Peyer's patch (tissue), 4 donors: ENCODE results near the gene MAP3K7. TPM values are rescaled to one million over a fixed set of nuclear protein-coding genes. Genes with fewer than 3 reads are reported as not detected.

Source experiments
- DNase-seq, 3 donors: peaks; one replicate each; pipeline ENCODE4 v3.0.0-alpha.2; 2017 to 2019
- H3K27ac ChIP-seq, 4 donors: fragments of 200-600 bp; sonication (generic); one replicate each; pipeline ENCODE4 v1.5.1; 2016 to 2019
- H3K27me3 ChIP-seq, 2 donors: fragments of 200-600 bp; sonication (generic); one replicate each; pipeline ENCODE4 v1.5.1; 2019
- H3K36me3 ChIP-seq, 3 donors: fragments of 200-600 bp; sonication (generic); one replicate each; pipeline ENCODE4 v1.5.1; 2016 to 2019
- H3K4me1 ChIP-seq, 4 donors: fragments of 200-600 bp; sonication (generic); one replicate each; pipeline ENCODE4 v1.5.1; 2016 to 2019
- H3K4me3 ChIP-seq, 4 donors: fragments of 200-600 bp; sonication (generic); 1 replicate in 3 of 4; 2 replicates in 1 of 4; pipeline ENCODE4 v1.5.1; 2016 to 2019; ENCODE audit warnings: mild to moderate bottlenecking in 1 of 4
- H3K9me3 ChIP-seq, 4 donors: fragments of 200-600 bp; sonication (generic); one replicate each; pipeline ENCODE4 v1.5.1; 2016 to 2019; ENCODE audit warnings: mild to moderate bottlenecking in 1 of 4
- POLR2A ChIP-seq, 2 donors: fragments of 450-650 bp; IDR thresholded peaks; one replicate each; pipeline ENCODE4 v1.5.1; 2017; ENCODE audit warnings: antibody characterized with exemption in 2 of 2, mild to moderate bottlenecking in 2 of 2, moderate library complexity in 2 of 2
- total RNA-seq, 4 donors: library from RNA; depleted of rRNA; stranded (reverse); fragments of >200 nt; gene quantifications; one replicate each; pipeline ENCODE4 v1.1.0, GENCODE V29; 2016
- TF ChIP-seq, protein P1 (sequence below), 6 experiments: fragments of 450-650 bp in 4 of 6; fragments of 200-600 bp in 2 of 6; sonication (generic) in 1 of 6; IDR thresholded peaks; one replicate each; pipeline ENCODE4 v1.5.1; 2017 to 2019; ENCODE audit warnings: antibody characterized with exemption in 6 of 6, mild to moderate bottlenecking in 3 of 6, moderate library complexity in 1 of 6

The MAP3K7 gene
- total RNA-seq, 4 donors from 2014 or later: 20.8 to 30.5 (median 25.1) TPM

DNA sequence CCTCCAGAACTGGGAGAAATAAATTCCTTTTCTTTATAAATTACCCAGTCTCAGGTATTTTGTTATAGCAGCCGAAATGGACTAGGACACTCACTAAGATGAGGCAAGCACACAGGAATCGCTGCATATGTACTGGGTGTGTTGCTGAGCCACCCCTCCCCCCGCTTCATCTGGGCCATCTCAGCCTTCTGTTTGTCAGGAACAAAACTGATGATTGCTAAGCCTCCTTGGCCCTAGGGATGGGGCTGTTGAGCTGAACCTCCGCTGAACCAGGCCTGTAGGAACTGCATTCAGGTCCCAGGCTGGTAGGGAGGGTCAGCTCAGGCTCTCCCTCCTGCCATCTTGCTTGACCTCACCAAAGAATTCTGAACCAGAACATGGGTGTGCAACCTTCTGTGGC, 108.6 kb downstream of the MAP3K7 start:
- no peaks in the 10 kb centered on the region for H3K27me3 ChIP-seq
- TF ChIP-seq, protein P1, sequence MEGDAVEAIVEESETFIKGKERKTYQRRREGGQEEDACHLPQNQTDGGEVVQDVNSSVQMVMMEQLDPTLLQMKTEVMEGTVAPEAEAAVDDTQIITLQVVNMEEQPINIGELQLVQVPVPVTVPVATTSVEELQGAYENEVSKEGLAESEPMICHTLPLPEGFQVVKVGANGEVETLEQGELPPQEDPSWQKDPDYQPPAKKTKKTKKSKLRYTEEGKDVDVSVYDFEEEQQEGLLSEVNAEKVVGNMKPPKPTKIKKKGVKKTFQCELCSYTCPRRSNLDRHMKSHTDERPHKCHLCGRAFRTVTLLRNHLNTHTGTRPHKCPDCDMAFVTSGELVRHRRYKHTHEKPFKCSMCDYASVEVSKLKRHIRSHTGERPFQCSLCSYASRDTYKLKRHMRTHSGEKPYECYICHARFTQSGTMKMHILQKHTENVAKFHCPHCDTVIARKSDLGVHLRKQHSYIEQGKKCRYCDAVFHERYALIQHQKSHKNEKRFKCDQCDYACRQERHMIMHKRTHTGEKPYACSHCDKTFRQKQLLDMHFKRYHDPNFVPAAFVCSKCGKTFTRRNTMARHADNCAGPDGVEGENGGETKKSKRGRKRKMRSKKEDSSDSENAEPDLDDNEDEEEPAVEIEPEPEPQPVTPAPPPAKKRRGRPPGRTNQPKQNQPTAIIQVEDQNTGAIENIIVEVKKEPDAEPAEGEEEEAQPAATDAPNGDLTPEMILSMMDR (IDR thresholded peaks at IDR 0.05): no peak
- no peak for TF ChIP-seq POLR2A (IDR thresholded peaks at IDR 0.05)
- no peaks in the 10 kb centered on the region for H3K4me1 ChIP-seq
- no peak for DNase-seq
- H3K9me3 ChIP-seq: no peaks in the 10 kb centered on the region
- H3K4me3 ChIP-seq: no peak overlapping the region
- H3K27ac ChIP-seq: no peak overlapping the region
- H3K36me3 ChIP-seq: no peaks in the 10 kb centered on the region

DNA sequence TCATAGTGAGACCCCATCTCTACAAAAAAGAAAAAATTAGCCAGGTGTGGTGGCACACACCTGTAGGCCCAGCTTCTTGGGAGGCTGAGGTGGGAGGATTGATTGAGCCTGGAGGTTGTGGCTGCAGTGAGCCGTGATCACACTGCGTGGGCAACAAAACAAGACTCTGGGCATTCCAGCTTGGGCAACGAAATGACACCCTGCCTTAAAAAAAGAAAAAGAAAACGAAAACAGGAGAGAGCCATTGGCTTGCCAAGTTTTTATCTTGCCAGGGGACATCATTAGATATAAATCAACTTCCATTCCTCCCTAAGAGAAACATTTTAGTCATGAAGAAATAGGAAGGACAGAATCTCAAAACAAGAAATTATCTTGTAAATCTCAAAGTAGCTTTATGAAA, 109.5 kb downstream of the MAP3K7 start:
- Histone ChIP-seq H3K9me3 (no peaks in the 10 kb centered on the region), H3K27ac (no peak overlapping the region), H3K27me3 (no peaks in the 10 kb centered on the region), H3K4me1 (no peaks in the 10 kb centered on the region), H3K4me3 (no peak overlapping the region), H3K36me3 (no peaks in the 10 kb centered on the region)
- TF ChIP-seq, protein P1 (IDR thresholded peaks at IDR 0.05): no peak
- no peak for TF ChIP-seq POLR2A (IDR thresholded peaks at IDR 0.05)
- no peak for DNase-seq

DNA sequence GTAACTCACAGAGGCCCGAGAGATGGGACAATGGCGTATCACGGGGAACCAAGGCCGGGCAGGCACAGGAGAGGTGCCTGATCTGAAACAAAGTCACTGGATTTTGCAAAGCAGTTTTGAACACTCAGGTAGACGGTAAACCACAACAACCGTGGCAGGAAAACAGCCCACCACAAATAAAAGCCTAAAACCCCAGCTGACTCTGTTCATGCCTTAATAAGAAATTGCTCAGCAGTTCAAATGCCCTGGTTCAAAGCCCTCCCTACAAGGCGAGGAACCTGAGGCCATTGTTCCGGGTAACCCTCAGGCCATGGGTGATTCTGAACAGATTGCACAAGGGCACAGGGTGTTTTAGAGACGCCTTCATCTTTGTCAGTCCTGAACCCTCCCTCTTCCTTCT, 114.2 kb downstream of the MAP3K7 start:
- no peak for DNase-seq
- Histone ChIP-seq H3K27me3 (no peaks in the 10 kb centered on the region), H3K27ac (no peak overlapping the region), H3K4me3 (no peak overlapping the region), H3K4me1 (no peaks in the 10 kb centered on the region), H3K9me3 (no peaks in the 10 kb centered on the region), H3K36me3 (no peaks in the 10 kb centered on the region)
- TF ChIP-seq POLR2A (IDR thresholded peaks at IDR 0.05): no peak
- TF ChIP-seq, protein P1 (IDR thresholded peaks at IDR 0.05): no peak

DNA sequence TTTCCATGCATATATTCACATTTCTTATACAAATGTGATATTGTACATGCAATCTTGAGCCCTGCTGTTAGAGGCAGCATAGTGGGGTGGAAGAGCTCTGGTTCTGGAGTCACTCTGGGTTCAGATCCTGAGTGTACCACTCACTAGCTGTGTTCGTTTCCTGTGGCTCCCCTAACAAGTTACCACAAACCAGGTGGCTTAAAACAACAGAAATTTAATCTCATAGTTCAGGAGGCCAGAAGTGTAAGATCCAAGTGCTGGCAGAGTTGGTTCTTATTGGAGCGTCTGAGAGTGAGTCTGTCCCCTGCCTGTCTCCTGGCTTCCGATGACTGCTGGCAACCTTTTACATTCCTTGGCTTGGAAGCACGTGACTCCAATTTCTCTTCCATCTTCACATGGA, 115.6 kb downstream of the MAP3K7 start:
- Histone ChIP-seq H3K27ac (no peak overlapping the region), H3K36me3 (no peaks in the 10 kb centered on the region), H3K9me3 (no peaks in the 10 kb centered on the region), H3K4me1 (no peaks in the 10 kb centered on the region), H3K27me3 (no peaks in the 10 kb centered on the region), H3K4me3 (no peak overlapping the region)
- no peak for DNase-seq
- TF ChIP-seq POLR2A (IDR thresholded peaks at IDR 0.05): no peak
- TF ChIP-seq, protein P1 (IDR thresholded peaks at IDR 0.05): no peak

DNA sequence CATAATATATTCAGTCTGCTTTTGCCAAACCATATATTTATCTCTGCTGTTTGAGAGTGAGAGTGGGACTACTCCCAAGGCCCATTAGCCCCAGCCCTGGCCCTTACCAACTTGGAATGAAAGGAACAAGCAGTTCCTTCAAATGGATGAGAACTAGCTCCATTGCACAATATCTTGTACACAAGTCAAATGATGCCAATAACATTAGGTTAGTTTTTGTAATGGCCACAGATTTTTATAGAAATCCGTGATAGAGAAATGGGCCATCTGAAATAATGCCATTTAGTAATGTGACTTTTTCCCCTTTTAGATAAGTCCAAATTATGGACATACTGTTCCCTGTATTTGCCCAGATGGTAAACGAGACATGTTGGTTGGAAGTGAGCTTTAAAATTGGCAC, 117.0 kb downstream of the MAP3K7 start:
- Histone ChIP-seq H3K4me1 (no peaks in the 10 kb centered on the region), H3K9me3 (no peaks in the 10 kb centered on the region), H3K27ac (no peak overlapping the region), H3K4me3 (no peak overlapping the region), H3K36me3 (no peaks in the 10 kb centered on the region), H3K27me3 (no peaks in the 10 kb centered on the region)
- TF ChIP-seq, protein P1 (IDR thresholded peaks at IDR 0.05): no peak
- no peak for TF ChIP-seq POLR2A (IDR thresholded peaks at IDR 0.05)
- no peak for DNase-seq

DNA sequence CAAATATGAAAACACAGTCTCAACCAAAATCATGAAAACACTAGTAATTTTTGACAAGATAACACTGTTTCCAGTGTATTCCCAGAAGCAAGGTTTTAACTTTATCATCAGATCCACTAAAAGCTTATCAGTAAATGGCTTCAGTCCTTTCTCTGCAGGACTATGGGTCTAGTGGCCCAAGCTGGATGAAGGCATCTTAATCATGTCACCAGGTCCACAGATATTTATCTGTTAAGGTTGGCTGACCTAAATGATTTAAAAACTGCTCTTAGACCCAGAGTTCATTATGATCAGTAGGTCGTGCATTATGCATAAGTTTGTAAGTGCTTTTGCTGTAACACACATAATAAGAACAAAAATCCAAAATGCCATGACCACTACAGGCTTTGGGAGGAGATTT, 118.0 kb downstream of the MAP3K7 start:
- H3K4me3 ChIP-seq: no peak overlapping the region
- DNase-seq: no peak
- no peaks in the 10 kb centered on the region for H3K4me1 ChIP-seq
- H3K9me3 ChIP-seq: no peaks in the 10 kb centered on the region
- H3K27me3 ChIP-seq: no peaks in the 10 kb centered on the region
- H3K27ac ChIP-seq: no peak overlapping the region
- H3K36me3 ChIP-seq: no peaks in the 10 kb centered on the region
- no peak for TF ChIP-seq POLR2A (IDR thresholded peaks at IDR 0.05)
- TF ChIP-seq, protein P1 (IDR thresholded peaks at IDR 0.05): no peak
